Hematopoietic multipotent progenitor cell treated with erythropoietin and hydrocortisone succinate and interleukin-3 and kit ligand, for 6 days (in vitro differentiated cells): ENCODE data around the gene PSENEN.
"Not testable (repeated sequence)": the region's sequence is repeated elsewhere in the genome, so short reads cannot be mapped to it uniquely, and the experiment has no call there.

Experiments used
- DNase-seq: peaks from one replicate; pipeline ENCODE4 v3.0.0-alpha.2; 2015

The PSENEN gene

DNA sequence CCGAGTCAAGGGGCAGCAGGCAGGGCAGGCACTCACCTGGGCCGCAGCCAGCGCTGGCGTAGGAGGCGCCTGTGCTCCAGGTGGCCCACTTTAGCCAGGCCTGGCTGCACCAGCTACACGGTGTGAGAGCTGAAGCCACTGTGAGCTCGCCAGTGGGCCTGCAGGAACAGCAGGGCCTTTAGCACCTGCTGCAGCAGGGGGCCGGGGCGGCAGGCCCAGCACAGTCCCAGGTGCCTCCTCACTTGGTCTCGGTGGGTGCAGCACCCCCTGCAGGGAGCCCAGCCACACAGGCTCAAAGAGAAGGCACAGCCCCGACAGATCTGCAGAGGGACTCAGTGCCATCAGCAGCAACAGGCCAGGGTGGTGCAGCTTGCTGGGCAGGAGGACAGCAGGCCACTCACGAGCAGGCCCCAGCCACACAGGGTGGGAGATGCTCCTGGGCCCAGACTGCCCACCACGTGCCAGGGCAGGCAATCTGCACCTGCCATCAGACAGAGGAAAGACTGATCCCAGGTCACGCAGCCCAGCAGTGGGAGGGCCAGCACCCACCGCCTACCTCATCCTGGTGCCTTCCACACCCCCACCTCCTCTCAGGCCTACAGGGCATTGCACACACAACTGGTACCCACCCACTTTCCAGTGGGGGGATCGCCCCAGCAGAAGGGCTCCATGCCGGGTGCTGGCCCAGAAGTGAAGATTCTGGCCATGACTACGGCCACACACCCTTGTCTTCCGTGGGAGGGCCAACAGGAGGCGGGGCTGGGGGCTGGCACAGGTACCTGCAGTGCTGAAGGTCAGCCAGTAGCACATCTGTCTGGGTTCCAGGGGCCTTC, 45.7 kb downstream of the PSENEN start:
- peak; percentile 34 for DNase-seq

DNA sequence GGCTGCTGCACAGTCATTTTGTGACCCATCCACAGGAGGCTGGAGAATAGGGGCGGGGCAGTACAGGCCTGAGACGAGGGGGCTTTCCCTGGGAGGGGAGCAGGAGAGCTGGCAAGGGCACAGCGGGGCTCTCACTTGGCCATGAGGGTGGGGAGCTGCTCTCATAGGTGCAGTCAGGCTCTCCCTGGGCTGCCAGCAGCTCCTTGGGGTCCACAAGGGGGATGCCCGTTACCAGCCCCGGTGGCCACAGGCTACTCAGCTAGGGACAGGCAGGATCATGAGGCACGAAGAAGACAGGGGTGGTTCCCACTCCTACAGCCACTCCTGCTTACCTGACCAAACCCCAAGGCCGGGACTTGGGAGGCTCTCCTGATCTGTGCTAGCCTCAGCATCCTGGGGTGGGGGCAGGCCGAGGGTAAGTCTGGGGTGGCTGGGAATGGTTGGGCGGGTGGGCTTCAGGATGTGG, 46.4 kb downstream of the PSENEN start:
- DNase-seq: no peak

DNA sequence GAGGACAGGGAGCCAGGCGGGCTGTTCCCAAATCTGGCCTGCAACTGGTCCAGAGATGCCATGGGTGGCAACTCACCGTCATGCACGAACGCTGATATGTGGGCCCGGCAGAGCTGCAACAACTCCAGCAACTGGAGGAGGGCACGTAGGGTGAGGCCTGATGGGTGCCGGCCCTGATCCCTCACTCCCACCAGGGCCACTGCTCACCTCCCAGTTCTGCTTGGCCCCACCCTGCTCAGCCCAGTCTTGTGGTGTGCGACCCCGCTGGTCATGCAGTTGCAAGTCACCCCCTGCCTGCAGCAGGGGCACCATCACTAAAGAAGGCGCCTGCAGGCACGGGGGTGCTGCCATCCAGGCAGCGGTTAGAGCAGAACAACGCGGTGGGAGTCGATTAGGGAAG, 46.9 kb downstream of the PSENEN start:
- no peak for DNase-seq

DNA sequence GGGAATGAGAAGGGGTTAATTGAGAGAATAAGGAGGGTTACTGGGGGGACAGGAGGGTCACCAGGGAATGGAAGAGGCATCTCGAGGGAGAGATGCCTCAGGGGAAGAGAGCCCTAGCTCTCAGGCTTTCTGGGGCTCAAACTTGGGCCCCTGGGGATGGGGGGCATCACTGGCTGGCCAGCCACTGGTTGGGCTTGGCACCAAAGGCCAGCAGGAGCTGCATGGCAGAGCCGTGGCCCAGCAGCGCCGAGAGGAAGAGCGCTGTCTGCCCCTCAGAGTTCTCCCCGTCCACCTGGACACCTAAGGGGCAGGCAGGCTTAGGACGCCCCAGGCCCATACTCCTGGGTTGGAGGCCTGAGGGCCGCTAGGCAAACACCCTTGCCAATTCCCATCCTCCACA, 47.4 kb downstream of the PSENEN start:
- DNase-seq: no peak

DNA sequence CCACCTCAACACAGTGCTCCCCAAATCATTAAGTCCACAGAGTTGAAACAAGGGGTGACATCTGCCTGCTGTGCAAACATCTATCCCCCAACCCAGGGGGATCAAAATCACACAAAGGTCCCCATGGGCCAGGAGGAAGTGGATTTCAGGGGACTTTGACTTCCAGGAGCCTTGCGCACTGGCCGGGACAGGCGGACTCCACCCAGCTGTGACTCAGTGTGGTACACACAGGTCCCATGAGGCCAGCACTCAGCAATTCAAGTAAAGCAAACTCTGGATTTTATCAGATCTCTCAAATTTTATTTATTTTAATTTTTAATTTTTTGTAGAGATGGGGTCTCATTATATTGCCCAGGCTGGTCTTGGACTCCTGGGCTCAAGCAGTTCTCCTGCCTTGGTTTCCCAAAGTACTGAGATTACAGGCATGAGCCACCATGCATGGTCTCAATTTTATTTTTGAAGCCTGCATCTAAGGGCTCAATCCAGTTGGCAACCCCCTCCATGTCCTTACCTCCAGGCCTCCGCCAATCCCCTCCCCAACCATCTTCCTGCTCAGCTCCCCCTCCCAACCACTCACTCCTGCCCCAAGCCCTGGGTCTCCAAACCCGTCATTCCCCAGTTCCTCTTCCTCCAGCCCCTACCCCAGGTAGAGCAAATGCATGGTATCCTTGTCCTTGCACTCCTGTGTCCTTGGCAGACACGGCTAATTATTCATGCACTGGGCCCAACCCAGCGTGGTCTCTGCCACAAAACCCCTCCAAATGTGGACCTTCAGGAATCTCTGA, 48.1 kb downstream of the PSENEN start:
- no peak for DNase-seq

DNA sequence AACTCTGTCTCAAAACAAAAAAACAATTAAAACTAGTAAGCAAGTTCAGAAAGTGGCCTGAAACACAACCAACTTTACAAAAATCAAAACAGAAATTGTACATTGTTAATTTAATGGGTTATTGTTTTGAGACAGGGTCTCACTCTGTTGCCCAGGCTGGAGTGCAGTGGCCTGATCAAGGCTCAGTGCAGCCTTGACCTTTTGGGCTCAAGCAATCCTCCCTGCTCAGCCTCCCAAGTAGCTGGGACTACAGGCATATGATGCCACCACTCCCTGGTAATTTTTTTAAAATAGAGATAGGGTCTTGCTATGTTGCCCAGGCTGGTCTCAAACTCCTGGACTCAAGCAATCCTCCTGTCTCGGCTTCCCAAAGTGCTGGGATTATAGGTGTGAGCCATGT, 50.1 kb downstream of the PSENEN start:
- not testable (repeated sequence) for DNase-seq
